Measurements from ENCODE around the gene XRCC4.

XRCC4 gene

GRCh38 chr5:83071286-83072051 lies 5.9 kb upstream of the XRCC4 start:
- no peak for DNase-seq

GRCh38 chr5:83072966-83073365 lies 4.4 kb upstream of the XRCC4 start:
- no peak for DNase-seq

DNA sequence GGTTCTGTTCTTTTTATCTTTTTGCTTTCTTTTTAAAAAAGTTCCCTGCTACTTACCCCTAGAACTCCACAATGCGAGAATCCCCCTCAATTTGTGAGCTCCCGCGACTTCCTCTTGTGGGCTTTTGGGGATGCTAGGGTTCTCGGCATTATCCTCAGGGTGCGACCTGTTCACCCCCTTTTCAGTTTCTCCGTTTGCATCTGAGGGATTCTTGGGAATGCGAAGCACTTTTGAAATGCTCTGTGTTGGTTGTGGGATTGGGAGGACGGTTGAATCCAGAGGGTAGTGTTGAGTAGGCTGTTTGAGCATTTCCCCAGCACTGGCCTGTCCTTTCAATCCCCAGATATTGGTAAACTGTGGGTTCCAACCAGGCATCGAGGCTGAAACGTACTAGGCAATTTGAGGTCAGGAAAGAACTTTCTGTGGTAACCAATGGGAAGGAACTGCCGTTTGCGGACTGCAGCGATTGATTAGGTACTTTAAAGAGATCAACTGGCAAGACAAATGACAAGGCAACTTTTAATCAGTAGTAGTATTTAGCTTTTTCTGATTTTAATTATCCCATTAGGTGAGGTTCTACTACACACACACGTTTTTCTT lies 415 bp downstream of the XRCC4 start:
- no peak for DNase-seq

GRCh38 chr5:83082750-83083149 lies 5.4 kb downstream of the XRCC4 start:
- no peak for DNase-seq

GRCh38 chr5:83084336-83084735 lies 7.0 kb downstream of the XRCC4 start:
- DNase-seq: no peak

DNA sequence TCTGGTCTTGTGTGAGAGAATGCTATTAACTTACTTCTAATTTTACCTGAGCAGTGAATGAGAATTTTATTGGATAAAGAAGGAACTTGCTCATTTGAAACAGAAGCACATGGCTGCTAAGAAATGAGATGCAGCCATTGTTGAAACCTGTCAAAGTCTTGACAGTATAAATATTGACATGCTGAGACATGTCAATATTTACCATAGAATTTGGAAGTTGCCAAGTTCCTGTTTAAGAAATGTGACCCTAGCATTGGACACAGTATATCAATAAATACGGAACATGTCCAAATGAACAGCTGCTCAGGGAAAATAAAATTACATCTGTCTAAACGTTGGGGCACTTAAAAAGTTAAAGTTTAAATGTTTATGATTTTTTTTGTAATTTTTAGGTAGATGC lies 7.8 kb downstream of the XRCC4 start:
- DNase-seq: no peak

GRCh38 chr5:83090169-83090568 lies 12.8 kb downstream of the XRCC4 start:
- DNase-seq: no peak

DNA sequence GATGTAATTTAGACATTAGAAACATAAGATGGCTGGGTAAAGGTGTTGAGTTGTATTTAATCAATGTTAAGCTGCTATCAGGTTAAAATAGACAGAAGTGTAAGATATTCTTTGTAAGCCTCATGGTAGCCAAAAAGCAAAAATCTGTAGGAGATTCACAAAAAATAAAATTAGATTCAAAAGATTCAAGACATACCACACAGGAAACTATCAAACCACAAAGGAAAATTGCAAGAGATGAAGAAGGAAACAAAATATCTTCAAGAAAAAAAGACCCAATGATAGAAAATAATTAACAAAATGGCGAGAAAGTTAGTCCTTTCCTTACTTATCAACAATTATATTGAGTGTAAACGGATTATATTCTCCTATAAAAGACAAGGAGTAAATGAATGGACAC lies 15.3 kb downstream of the XRCC4 start:
- no peak for DNase-seq

GRCh38 chr5:83093692-83094091 lies 16.3 kb downstream of the XRCC4 start:
- DNase-seq: no peak

DNA sequence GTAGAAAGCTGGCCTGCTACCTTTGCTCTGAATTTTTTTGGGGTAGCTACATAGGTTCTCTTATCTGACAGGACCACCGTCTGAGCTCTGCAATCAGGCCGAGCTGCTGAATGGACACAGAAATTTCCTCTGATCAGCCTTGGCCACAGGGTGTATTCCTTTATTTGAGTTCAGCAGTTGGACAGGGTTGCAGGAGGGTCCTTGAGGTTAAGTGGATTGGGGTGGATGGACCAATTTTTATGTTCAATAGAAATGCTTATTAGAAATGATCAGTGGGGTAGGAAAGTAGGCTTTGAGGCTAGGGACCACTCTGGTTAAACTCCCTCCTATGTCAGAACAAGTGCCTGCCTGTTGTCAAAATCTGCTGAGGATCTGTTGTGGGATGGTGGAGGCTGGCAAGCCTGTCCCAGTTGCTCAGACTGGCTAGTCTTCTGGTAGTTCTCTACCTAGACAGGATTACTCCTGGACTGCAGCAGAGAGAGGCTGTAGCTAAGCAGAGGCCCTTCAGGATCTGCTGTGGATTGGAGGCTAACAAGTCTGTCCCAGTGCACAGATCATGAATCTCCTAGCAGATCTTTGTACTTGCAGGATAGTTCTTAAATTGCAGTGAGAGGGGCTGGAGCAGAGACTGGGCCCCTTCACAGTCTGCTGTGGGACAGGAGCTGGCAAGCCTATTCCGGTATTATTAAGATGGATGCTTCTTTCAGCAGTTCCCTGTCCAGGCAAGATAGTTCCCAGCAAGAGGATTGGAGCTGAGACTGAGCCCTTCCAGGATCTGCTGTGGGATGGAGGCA lies 18.0 kb downstream of the XRCC4 start:
- DNase-seq: no peak

DNA sequence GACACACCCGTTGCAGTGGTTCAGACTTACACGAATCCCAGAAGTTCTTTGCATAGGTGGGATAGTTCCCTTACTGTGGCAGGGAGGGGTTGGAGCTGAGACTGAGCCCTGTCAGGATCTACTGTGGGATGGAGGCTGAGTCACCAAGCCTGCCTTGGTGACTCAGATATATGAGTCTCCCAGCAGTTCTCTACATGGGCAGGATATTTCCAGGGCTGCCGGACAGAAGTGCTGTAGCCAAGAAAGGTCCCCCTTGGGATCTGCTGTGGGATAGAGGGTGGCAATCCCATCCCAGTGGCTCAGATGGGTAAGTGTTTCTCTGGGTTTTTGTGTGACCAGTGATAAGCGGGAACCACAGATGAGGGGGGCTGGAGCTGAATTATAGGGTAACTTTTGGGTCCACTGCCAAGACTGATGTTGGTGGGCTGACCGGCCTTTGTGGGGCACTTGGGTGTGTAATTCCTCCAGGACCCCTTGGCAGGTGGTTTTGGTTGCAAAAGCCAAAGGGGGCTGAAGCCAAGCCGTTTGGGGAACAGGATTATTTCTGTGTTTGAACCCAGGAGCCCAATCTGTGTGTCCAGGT lies 18.7 kb downstream of the XRCC4 start:
- DNase-seq: no peak

DNA sequence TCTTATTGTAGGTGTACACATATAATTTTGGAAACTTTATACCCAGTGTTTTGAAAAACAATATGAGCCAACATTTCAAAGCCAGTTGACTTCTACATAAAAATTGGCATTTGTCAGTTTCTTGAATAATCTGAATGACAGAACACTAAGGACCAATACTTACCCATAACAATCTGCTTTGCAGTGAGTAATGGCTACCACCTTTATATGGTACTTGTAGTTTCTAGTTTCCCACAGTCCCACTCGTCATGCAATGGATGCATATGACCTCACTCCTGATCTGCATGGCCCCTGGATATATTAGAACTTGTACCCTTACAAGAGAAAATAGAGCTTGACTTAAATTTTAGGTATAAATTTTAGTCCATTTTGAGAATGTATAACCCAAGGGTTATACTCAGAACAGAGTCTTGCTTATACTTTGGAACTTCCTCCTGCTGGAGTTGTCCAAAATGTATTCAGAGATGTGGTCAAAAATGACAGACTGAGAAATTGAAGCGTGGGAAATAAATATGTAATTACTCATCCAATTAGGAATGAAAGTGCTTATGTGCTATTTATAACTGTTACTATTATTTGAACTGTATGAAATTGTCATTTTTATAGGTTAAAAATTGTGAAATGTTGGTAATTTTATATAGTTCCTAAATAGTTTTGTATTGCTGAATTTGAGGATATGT lies 19.5 kb downstream of the XRCC4 start:
- no peak for DNase-seq

DNA sequence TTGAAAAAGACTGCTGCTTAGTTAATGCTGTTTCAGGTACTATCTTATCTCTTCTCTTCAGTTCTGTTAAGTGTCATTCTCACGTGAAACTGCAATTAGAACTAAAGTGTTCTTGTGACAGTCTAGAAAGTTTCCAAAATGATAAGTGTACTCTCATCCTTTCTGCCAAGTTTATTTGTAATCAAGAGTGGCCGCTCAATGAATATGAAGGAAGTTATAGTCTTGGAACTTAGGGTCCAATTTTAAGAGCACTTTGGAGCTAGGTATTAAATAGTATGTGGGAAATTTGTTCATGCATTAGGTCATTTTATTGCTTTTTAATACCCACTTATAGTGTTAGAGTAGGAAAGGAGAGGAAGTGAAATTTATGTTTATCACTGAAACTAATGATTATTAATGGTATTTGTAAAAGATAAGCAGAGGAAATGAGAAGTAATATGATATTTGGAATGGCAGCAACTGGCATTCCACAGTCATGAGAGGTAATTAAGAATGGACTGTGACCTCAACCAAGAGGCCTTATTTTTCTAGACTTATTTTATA lies 20.4 kb downstream of the XRCC4 start:
- DNase-seq: no peak

- no peak for DNase-seq
These were observed 21.7 kb downstream of the XRCC4 start for GRCh38 chr5:83099001-83099400.

- no peak for DNase-seq
These were observed 22.1 kb downstream of the XRCC4 start for GRCh38 chr5:83099445-83099844.

DNA sequence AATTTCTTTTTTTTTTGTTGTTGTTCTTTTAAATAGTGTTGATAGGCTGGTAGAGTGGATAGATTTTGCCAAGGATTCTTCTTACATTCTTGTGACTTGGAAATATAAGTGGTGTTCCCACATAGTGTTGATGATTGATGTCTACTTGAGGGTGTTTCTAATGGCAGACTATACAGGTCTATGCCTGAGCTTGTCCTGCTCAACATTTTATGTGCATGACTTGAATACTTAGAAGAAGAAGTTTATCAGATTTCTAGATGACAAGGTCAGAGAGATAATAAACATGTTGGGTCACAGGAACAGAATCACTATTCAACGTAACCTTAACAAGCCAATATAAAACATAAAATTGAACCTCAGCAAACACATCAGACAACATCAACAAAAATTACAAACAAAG lies 24.2 kb downstream of the XRCC4 start:
- DNase-seq: no peak

GRCh38 chr5:83102364-83102980 lies 25.1 kb downstream of the XRCC4 start:
- DNase-seq: no peak

DNA sequence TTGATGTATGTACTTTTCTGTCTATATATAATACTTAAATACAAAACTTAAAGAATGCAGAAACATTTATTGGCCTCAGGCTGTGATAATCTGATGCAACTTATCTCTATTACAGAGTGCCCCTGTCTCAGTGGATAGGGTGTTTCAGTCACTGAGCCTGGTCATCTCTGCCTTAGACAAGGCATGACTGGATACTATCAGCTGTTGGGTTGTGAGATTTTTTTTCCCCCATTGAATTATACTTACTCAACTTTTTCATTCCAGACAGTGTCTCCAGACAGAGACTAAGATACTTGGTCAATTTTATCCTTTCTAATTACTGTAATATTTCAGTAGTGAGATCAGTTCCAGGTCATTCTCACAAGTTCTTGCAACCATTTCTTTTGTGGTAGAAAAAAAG lies 26.7 kb downstream of the XRCC4 start:
- DNase-seq: no peak

- no peak for DNase-seq
These were observed 30.5 kb downstream of the XRCC4 start for GRCh38 chr5:83107692-83108420.

DNA sequence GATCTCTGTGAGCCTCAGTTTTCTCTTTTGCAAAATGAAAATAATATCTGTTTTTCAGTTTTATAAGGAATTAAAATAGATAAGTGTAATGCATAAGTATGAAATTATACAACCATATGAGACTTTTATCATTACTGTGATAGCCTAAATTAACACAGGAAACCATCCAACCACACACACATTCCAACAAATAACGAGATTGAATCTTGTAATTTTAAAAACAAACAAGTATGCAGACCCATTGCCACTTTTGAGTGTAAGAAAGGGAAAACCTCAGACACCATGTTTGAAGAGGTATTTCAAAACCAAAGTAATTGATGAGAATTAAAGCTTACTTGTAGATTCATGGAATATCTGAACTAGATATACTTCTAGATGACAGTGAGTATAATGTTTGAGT lies 32.0 kb downstream of the XRCC4 start:
- no peak for DNase-seq

- DNase-seq: no peak
These were observed 38.5 kb downstream of the XRCC4 start for GRCh38 chr5:83115816-83116215.

- no peak for DNase-seq
These were observed 41.1 kb downstream of the XRCC4 start for GRCh38 chr5:83118471-83118870.

Data from activated effector memory CD4-positive, alpha-beta T cell treated with anti-CD3 and anti-CD28 coated beads, Interleukin-2, amount 50 U/mL, for 16 hours (primary cell).